Measurements from ENCODE around the gene DCLK2. TPM values are rescaled to one million over a fixed set of nuclear protein-coding genes. Genes with fewer than 3 reads are reported as not detected.

DCLK2 gene
- total RNA-seq, 3 donors from 2014 or later, result 3.0 to 11.8 (median 4.3) TPM

- no peak for TF ChIP-seq CTCF (IDR thresholded peaks at IDR 0.05)
- ATAC-seq (no peak), DNase-seq (peak in 1 of 3 donors; percentile 17)
- no peaks in the 10 kb centered on the region for H3K9me3 ChIP-seq
- no peak overlapping the region for H3K4me3 ChIP-seq
- no peaks in the 10 kb centered on the region for H3K4me1 ChIP-seq (ENCODE audit: low read depth)
- no peaks in the 10 kb centered on the region for H3K36me3 ChIP-seq (ENCODE audit: low read depth)
- intact Hi-C loops (cut with DNase I, micrococcal nuclease), result loop anchor here in 1 of 2 donors (5.0 kb wide), 1 partner anchor 280 kb away; the partner anchor contains the start of gene MAB21L2
Measured at GRCh38 chr4:150302553-150302952, 224.3 kb downstream of the DCLK2 start.

DNA sequence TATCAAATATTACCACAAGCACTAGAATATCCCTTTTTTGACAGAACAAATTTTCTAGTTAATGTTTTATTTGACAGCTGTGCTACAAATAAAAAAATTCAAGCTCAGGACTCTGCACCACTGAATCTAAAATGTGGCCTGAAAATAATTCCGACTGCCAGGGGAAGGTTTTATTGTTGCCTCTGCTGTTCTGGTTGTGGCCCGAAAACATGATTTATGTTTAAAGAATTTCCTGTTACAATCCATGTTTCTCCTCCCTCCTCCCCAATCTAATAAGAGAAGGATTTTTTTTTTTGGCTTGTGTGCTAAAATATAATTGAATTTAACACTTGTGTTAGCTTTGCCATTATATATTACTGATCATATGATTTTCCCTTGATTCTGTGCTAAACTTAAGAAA lies 227.8 kb downstream of the DCLK2 start:
- Histone ChIP-seq H3K4me3 (no peak overlapping the region), H3K4me1 (ENCODE audit: low read depth) (no peaks in the 10 kb centered on the region), H3K9me3 (no peaks in the 10 kb centered on the region), H3K36me3 (ENCODE audit: low read depth) (no peaks in the 10 kb centered on the region)
- DNase-seq (no peak), ATAC-seq (no peak)
- intact Hi-C loops (cut with DNase I, micrococcal nuclease), result no loop called here
- no peak for TF ChIP-seq CTCF (IDR thresholded peaks at IDR 0.05)

- H3K4me1 ChIP-seq (ENCODE audit: low read depth), result no peaks in the 10 kb centered on the region
- no peak for TF ChIP-seq CTCF (IDR thresholded peaks at IDR 0.05)
- H3K36me3 ChIP-seq (ENCODE audit: low read depth), result no peaks in the 10 kb centered on the region
- H3K9me3 ChIP-seq, result no peaks in the 10 kb centered on the region
- no peak overlapping the region for H3K4me3 ChIP-seq
- no peak for ATAC-seq
- no peak for DNase-seq
- intact Hi-C loops (cut with DNase I, micrococcal nuclease), result no loop called here
Measured at GRCh38 chr4:150306719-150307118, 228.5 kb downstream of the DCLK2 start.

Data from mucosa of descending colon (tissue), 3 donors.